Measurements from ENCODE around the gene MBNL1.

DNA sequence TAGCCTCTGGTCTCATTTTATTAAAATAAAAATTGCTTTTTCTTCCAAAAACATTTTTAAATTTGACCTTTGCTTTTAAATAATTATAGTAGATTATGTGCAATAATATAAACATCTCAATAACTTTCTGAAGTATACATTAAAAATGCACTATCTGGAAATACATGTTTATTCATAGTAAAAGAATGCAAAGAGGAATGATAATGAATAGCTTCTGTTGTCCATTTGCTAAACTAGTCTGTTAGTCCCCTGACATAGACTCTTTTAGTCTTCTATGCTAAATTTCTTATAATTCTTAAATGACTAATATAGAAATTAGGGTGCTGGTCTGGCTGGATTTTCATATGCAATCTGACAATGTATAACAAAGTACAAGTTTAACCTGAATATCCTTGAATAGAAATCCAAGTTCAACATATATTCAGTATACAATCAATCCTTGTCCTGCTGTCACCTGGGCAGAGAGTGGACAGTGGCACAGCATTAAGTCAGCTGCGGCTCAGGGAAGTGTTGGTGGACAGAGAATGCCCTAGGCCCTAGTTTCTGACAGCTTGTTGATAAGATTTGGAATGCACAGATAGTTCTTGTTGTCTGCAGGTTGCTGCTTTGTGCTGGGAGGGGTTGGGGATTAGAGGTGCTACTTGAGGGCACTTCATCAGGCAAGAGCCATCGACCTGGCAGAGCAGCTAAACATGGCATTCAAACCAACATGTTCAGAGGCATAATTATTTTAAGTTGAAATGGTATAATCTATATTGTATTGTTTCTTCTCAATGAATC is 161.7 kb downstream of the MBNL1 start:
- no peak for TF ChIP-seq EZH2 (IDR thresholded peaks at IDR 0.05)
- TF ChIP-seq POLR2AphosphoS5 (IDR thresholded peaks at IDR 0.05; ENCODE audit: borderline replicate concordance, low read depth, low read length): no peak
